T-helper 2 cell treated with Interferon-gamma antibody and Interleukin-4, amounts not matched to agents 5 μg/mL and 100 μg/mL, for 36 hours (primary cell): Measurements from ENCODE around the gene APLF.
A peak's percentile ranks its signal among the peaks of the same experiment; 100 is the strongest.
"Not testable (repeated sequence)": the region's sequence is repeated elsewhere in the genome, so short reads cannot be mapped to it uniquely, and the experiment has no call there.

ENCODE experiments used
- DNase-seq: peaks from one replicate; pipeline ENCODE4 v3.0.0; 2021; ENCODE audit warnings: low spot score
- H3K27ac Mint-ChIP-seq: one replicate; pipeline ENCODE4 v1.8.0; 2021; ENCODE audit warnings: mild to moderate bottlenecking, mixed read lengths
- H3K27me3 Mint-ChIP-seq: one replicate; pipeline ENCODE4 v1.8.0; 2021; ENCODE audit warnings: low read depth, mixed read lengths
- H3K36me3 Mint-ChIP-seq: one replicate; pipeline ENCODE4 v1.8.0; 2021; ENCODE audit warnings: low read depth, mixed read lengths
- H3K4me1 Mint-ChIP-seq: one replicate; pipeline ENCODE4 v1.8.0; 2021; ENCODE audit warnings: low read depth, mixed read lengths
- H3K4me3 Mint-ChIP-seq: one replicate; pipeline ENCODE4 v1.8.0; 2022; ENCODE audit warnings: mild to moderate bottlenecking, moderate library complexity, mixed read lengths
- H3K9me3 Mint-ChIP-seq: one replicate; pipeline ENCODE4 v1.8.0; 2021; ENCODE audit warnings: mixed read lengths

The APLF gene

GRCh38 chr2:68577183-68577582 lies 109.8 kb downstream of the APLF start:
- H3K27me3 Mint-ChIP-seq: no peaks in the 10 kb centered on the region
- no peaks in the 10 kb centered on the region for H3K4me1 Mint-ChIP-seq
- H3K9me3 Mint-ChIP-seq: peaks cover 5% of the 10 kb centered on the region
- no peak overlapping the region for H3K4me3 Mint-ChIP-seq
- DNase-seq: no peak
- no peak overlapping the region for H3K27ac Mint-ChIP-seq
- no peaks in the 10 kb centered on the region for H3K36me3 Mint-ChIP-seq

DNA sequence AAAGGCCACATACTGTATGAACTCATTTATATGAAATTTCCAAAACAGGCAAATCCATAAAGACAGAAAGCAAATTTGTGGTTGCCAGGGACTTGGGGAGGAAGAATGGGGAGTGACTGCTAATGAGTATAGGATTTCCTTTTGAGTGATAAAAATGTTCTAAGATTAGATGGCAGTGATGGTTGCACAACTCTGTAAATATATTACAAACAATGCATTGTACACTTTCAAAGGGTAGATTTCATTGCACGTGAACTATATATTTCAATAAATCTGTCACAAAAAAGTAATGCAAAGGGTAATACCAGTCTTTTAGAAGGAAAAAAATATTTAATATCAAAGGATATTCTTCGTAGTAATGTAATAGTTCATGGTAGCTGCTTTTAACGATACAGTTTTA lies 112.3 kb downstream of the APLF start:
- no peaks in the 10 kb centered on the region for H3K27me3 Mint-ChIP-seq
- H3K4me3 Mint-ChIP-seq: no peak overlapping the region
- peaks cover 5% of the 10 kb centered on the region for H3K9me3 Mint-ChIP-seq
- DNase-seq: no peak
- no peaks in the 10 kb centered on the region for H3K36me3 Mint-ChIP-seq
- H3K27ac Mint-ChIP-seq: no peak overlapping the region
- no peaks in the 10 kb centered on the region for H3K4me1 Mint-ChIP-seq

DNA sequence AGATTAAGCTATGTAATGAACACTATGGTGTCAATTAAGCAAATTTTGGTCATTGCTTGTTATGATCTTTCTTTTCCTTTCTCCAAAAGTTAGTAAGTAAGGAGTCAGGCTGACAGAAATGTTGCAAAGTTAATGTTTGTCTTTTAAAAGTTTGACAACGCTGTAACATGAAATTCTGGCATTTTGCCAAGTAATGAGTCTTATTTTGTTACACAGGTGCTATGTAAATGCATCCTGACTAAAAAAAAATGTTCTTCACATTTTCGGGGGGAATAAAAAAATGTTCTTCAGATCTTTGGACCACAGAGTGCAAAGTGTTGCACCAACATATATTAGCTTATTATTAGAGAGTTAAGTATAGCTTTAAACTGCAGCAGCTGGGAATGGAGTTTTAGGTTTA lies 121.2 kb downstream of the APLF start:
- Mint-ChIP-seq H3K9me3 (no peaks in the 10 kb centered on the region), H3K4me1 (no peaks in the 10 kb centered on the region), H3K4me3 (no peak overlapping the region), H3K36me3 (no peaks in the 10 kb centered on the region), H3K27ac (no peak overlapping the region), H3K27me3 (peaks cover 7% of the 10 kb centered on the region)
- no peak for DNase-seq

GRCh38 chr2:68589963-68590362 lies 122.6 kb downstream of the APLF start:
- no peaks in the 10 kb centered on the region for H3K36me3 Mint-ChIP-seq
- no peak overlapping the region for H3K4me3 Mint-ChIP-seq
- no peak for DNase-seq
- H3K9me3 Mint-ChIP-seq: no peaks in the 10 kb centered on the region
- H3K4me1 Mint-ChIP-seq: peaks cover 4% of the 10 kb centered on the region
- peaks cover 7% of the 10 kb centered on the region for H3K27me3 Mint-ChIP-seq
- H3K27ac Mint-ChIP-seq: no peak overlapping the region

DNA sequence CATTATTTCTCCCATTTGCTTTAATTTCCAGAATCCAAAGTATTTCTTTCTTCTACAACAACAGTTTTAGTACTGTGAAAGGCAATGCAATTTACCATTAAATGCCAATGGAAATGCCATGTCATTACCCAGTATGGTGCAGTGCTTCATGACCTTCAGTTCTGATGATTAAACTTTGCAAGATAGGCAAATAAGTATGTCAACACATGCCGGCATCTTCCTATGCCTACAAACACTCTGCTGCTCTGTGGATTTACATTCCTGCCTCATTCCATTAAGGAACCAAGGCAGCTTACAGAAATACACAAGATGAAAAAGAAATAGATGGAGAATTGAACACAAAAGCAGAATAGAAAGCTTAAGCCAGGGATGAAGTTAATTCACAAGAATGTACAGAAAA lies 123.3 kb downstream of the APLF start:
- DNase-seq: no peak
- Mint-ChIP-seq H3K4me3 (no peak overlapping the region), H3K27me3 (peaks cover 7% of the 10 kb centered on the region), H3K9me3 (no peaks in the 10 kb centered on the region), H3K36me3 (no peaks in the 10 kb centered on the region), H3K27ac (no peak overlapping the region), H3K4me1 (peaks cover 7% of the 10 kb centered on the region)

GRCh38 chr2:68591225-68591624 lies 123.8 kb downstream of the APLF start:
- no peak overlapping the region for H3K27ac Mint-ChIP-seq
- H3K27me3 Mint-ChIP-seq: peaks cover 7% of the 10 kb centered on the region
- H3K9me3 Mint-ChIP-seq: no peaks in the 10 kb centered on the region
- H3K4me3 Mint-ChIP-seq: no peak overlapping the region
- DNase-seq: no peak
- H3K36me3 Mint-ChIP-seq: no peaks in the 10 kb centered on the region
- peaks cover 7% of the 10 kb centered on the region for H3K4me1 Mint-ChIP-seq

DNA sequence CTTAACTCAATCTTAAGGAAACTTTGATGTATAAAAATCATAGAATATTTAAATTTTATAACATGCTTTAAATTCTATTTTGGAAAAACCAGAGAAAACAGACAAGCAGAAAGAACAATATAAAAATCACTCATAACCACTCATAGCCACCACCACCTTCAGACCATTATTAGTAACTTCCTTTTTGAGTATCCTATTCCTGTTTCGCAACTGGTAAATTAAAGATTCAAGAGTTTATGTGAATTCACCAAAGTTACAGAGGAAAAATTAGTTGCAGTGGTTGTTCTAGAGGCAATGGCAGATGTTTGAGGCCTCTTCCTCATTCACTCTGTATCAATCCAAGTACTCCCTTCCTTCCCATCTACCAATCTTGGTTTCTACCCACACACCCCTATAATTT lies 126.7 kb downstream of the APLF start:
- Mint-ChIP-seq H3K4me1 (peaks cover 7% of the 10 kb centered on the region), H3K36me3 (no peaks in the 10 kb centered on the region), H3K27ac (no peak overlapping the region), H3K4me3 (no peak overlapping the region), H3K27me3 (peaks cover 10% of the 10 kb centered on the region), H3K9me3 (no peaks in the 10 kb centered on the region)
- no peak for DNase-seq

- peak overlapping the region; percentile 13 for H3K27ac Mint-ChIP-seq
- H3K36me3 Mint-ChIP-seq: no peaks in the 10 kb centered on the region
- peaks cover 7% of the 10 kb centered on the region for H3K4me1 Mint-ChIP-seq
- peak; percentile 26 for DNase-seq
- peak overlapping the region; percentile 13 for H3K4me3 Mint-ChIP-seq
- H3K27me3 Mint-ChIP-seq: peaks cover 16% of the 10 kb centered on the region
- H3K9me3 Mint-ChIP-seq: peaks cover under 1% of the 10 kb centered on the region
These were observed 127.5 kb downstream of the APLF start for GRCh38 chr2:68594674-68595492.

DNA sequence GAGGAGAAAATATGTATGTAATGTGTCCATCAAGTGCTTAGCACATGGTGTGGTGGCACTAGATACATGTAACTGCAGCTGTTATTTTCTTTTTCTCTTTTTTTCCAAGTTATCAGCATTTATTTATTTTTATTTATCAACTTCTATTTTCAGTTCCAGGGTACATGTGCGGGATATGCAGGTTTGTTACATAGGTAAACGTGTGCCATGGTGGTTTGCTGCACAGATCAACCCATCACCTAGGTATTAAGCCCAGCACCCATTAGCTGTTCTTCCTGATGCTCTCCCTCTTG lies 128.1 kb downstream of the APLF start:
- not testable (repeated sequence) for H3K9me3 Mint-ChIP-seq, H3K4me1 Mint-ChIP-seq, H3K27ac Mint-ChIP-seq, H3K36me3 Mint-ChIP-seq, DNase-seq, H3K4me3 Mint-ChIP-seq
- peaks cover 20% of the 10 kb centered on the region for H3K27me3 Mint-ChIP-seq

DNA sequence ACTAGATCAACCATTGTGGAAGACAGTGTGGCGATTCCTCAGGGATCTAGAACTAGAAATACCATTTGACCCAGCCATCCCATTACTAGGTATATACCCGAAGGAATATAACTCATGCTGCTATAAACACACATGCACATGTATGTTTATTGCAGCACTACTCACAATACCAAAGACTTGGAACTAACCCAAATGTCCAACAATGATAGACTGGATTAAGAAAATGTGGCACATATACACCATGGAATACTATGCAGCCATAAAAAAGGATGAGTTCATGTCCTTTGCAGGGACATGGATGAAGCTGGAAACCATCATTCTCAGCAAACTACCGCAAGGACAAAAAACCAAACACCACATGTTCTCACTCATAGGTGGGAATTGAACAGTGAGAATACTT lies 133.1 kb downstream of the APLF start:
- not testable (repeated sequence) for H3K4me1 Mint-ChIP-seq, DNase-seq, H3K4me3 Mint-ChIP-seq, H3K36me3 Mint-ChIP-seq, H3K27ac Mint-ChIP-seq
- Mint-ChIP-seq H3K27me3 (peaks cover 27% of the 10 kb centered on the region), H3K9me3 (peaks cover 15% of the 10 kb centered on the region)

- H3K9me3 Mint-ChIP-seq: peaks cover 15% of the 10 kb centered on the region
- H3K36me3 Mint-ChIP-seq: no peaks in the 10 kb centered on the region
- H3K27ac Mint-ChIP-seq: no peak overlapping the region
- no peaks in the 10 kb centered on the region for H3K4me1 Mint-ChIP-seq
- H3K27me3 Mint-ChIP-seq: peaks cover 26% of the 10 kb centered on the region
- DNase-seq: no peak
- H3K4me3 Mint-ChIP-seq: no peak overlapping the region
These were observed 135.7 kb downstream of the APLF start for GRCh38 chr2:68603059-68603458.

DNA sequence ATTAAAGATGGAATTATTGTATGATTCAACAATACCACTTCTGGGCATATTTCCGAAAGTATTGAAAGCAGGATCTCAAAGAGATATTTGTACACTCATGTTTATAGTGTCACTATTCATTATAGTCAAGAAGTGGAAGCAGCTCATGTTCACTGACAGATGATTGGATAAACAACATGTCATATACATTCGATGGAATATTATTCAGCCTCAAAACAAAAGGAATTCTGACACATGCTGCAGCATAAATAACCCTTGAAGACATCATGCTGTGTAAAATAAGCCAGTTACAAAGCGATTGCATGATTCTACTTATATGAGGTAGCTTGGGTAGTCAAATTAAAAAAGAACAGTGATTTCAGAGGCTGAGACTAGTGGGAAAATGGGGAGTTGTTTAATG lies 136.7 kb downstream of the APLF start:
- Mint-ChIP-seq H3K4me3 (no peak overlapping the region), H3K9me3 (peaks cover 15% of the 10 kb centered on the region), H3K27me3 (peaks cover 28% of the 10 kb centered on the region), H3K27ac (no peak overlapping the region), H3K4me1 (no peaks in the 10 kb centered on the region), H3K36me3 (no peaks in the 10 kb centered on the region)
- DNase-seq: no peak

GRCh38 chr2:68605939-68606338 lies 138.6 kb downstream of the APLF start:
- no peaks in the 10 kb centered on the region for H3K4me1 Mint-ChIP-seq
- no peaks in the 10 kb centered on the region for H3K36me3 Mint-ChIP-seq
- no peak overlapping the region for H3K4me3 Mint-ChIP-seq
- peaks cover 22% of the 10 kb centered on the region for H3K27me3 Mint-ChIP-seq
- no peak for DNase-seq
- no peak overlapping the region for H3K27ac Mint-ChIP-seq
- peaks cover 17% of the 10 kb centered on the region for H3K9me3 Mint-ChIP-seq

DNA sequence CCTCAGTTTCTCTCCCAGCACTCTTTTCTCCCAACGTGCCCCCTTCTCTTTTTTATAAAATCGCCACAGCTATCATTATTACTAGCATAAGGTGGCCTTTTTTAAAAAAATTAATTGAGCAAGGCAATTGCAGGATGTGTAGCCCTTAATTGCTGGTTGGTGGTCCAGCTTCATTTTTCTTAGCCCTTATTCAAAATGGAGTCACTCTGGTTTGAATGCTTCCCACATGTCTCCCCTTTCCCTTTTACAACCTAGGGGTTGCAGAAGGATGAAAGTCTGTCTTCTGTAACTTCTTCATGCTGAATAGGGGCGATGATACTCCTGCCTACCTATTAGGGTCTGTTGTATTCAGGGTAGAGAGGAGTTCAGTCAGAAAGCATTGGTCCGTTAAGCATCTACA lies 139.4 kb downstream of the APLF start:
- H3K27me3 Mint-ChIP-seq: peaks cover 22% of the 10 kb centered on the region
- no peak overlapping the region for H3K4me3 Mint-ChIP-seq
- H3K9me3 Mint-ChIP-seq: peaks cover 12% of the 10 kb centered on the region
- DNase-seq: no peak
- no peak overlapping the region for H3K27ac Mint-ChIP-seq
- H3K36me3 Mint-ChIP-seq: no peaks in the 10 kb centered on the region
- H3K4me1 Mint-ChIP-seq: no peaks in the 10 kb centered on the region

DNA sequence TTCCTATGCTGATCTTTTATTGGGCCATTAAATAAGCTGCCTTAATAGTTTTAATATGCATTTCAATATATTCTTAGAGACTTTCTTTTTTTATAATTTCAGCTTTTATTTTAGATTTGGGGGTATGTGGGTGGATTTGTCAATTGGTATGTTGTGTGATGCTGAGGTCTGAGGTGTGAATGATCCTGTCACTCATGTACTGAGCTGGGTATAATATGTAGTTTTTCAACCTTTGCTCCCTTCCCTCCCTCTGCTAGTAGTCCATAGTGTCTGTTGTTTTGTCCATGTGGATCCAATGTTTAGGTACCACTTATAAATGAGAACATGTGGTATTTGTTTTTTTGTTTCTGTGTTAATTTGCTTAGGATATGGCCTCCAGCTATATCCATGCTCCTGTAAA lies 140.5 kb downstream of the APLF start:
- no peaks in the 10 kb centered on the region for H3K4me1 Mint-ChIP-seq
- no peak overlapping the region for H3K27ac Mint-ChIP-seq
- H3K36me3 Mint-ChIP-seq: no peaks in the 10 kb centered on the region
- no peak overlapping the region for H3K4me3 Mint-ChIP-seq
- peaks cover 6% of the 10 kb centered on the region for H3K9me3 Mint-ChIP-seq
- peaks cover 18% of the 10 kb centered on the region for H3K27me3 Mint-ChIP-seq
- no peak for DNase-seq
